Middle frontal gyrus (tissue), 1 donor: ENCODE measurements around the gene TNNT3.
"Not testable (repeated sequence)": the region's sequence is repeated elsewhere in the genome, so short reads cannot be mapped to it uniquely, and the experiment has no call there.

ENCODE experiments used
- DNase-seq: peaks from one replicate; pipeline ENCODE4 v3.0.0-alpha.2; 2015; ENCODE audit warnings: low spot score; ENCODE audit errors: extremely low spot score

The TNNT3 gene

GRCh38 chr11:1919391-1920127 lies at the start of gene TNNT3:
Gene TNNT3 (plus strand): TSS chr11:1919703. CDS start chr11:1922875, 3,172 bp downstream.
- no peak for DNase-seq

GRCh38 chr11:1870326-1870696 lies 49.2 kb upstream of the TNNT3 start:
- no peak for DNase-seq

- DNase-seq: no peak
Observed at GRCh38 chr11:1870721-1871466, 48.6 kb upstream of the TNNT3 start.

GRCh38 chr11:1871531-1871930 lies 48.0 kb upstream of the TNNT3 start:
- DNase-seq: no peak

- DNase-seq: no peak
Observed at GRCh38 chr11:1872267-1872985, 47.1 kb upstream of the TNNT3 start.

GRCh38 chr11:1873048-1873812 lies 46.3 kb upstream of the TNNT3 start:
- no peak for DNase-seq

- not testable (repeated sequence) for DNase-seq
Observed at GRCh38 chr11:1873813-1874150, 45.7 kb upstream of the TNNT3 start.

- not testable (repeated sequence) for DNase-seq
Observed at GRCh38 chr11:1874441-1875092, 44.9 kb upstream of the TNNT3 start.

- DNase-seq: no peak
Observed at GRCh38 chr11:1875093-1875850, 44.2 kb upstream of the TNNT3 start.

- DNase-seq: not testable (repeated sequence)
Observed at GRCh38 chr11:1875851-1876301, 43.6 kb upstream of the TNNT3 start.

GRCh38 chr11:1876361-1877063 lies 43.0 kb upstream of the TNNT3 start:
- DNase-seq: no peak

GRCh38 chr11:1877211-1878136 lies 42.0 kb upstream of the TNNT3 start:
- no peak for DNase-seq

GRCh38 chr11:1878137-1879031 lies 41.1 kb upstream of the TNNT3 start:
- DNase-seq: no peak

GRCh38 chr11:1879342-1879940 lies 40.1 kb upstream of the TNNT3 start:
- no peak for DNase-seq

GRCh38 chr11:1879941-1880720 lies 39.4 kb upstream of the TNNT3 start:
- DNase-seq: no peak

GRCh38 chr11:1880746-1881441 lies 38.6 kb upstream of the TNNT3 start:
- DNase-seq: no peak
